Measurements from ENCODE around the gene ZNF644.
"Not testable (repeated sequence)": the region's sequence is repeated elsewhere in the genome, so short reads cannot be mapped to it uniquely, and the experiment has no call there.

GRCh38 chr1:90892884-90893283 is 129.0 kb downstream of the ZNF644 start:
- TF ChIP-seq CTCF (IDR thresholded peaks at IDR 0.05 in 2 of 3, conservative IDR thresholded peaks at IDR 0.05 in 1 of 3; ENCODE audit: borderline replicate concordance in 1 of 3, insufficient read depth in 1 of 3, low read depth in 2 of 3, low read length in 2 of 3); POLR2AphosphoS5 (IDR thresholded peaks at IDR 0.05; ENCODE audit: low read depth, low read length); JUND (IDR thresholded peaks at IDR 0.05); POLR2A (IDR thresholded peaks at IDR 0.05; ENCODE audit: borderline replicate concordance, extremely low read depth, insufficient read depth, insufficient read length): not testable (repeated sequence)
